ENCODE results near the gene DNPEP.

DNPEP gene

GRCh38 chr2:219358170-219359075 lies 29.3 kb downstream of the DNPEP start (continued):
- TF ChIP-seq ZNF580 (tag by site-specific recombination; IDR thresholded peaks at IDR 0.05), result no peak
- TF ChIP-seq ZNF549 (tag by site-specific recombination; IDR thresholded peaks at IDR 0.05), result no peak
- no peak for TF ChIP-seq ZNF701 (tag by site-specific recombination; IDR thresholded peaks at IDR 0.05)
- TF ChIP-seq PATZ1 (tag by site-specific recombination; IDR thresholded peaks at IDR 0.05), result no peak; the same call in 1 of the 2 replicates
- TF ChIP-seq, protein P1, sequence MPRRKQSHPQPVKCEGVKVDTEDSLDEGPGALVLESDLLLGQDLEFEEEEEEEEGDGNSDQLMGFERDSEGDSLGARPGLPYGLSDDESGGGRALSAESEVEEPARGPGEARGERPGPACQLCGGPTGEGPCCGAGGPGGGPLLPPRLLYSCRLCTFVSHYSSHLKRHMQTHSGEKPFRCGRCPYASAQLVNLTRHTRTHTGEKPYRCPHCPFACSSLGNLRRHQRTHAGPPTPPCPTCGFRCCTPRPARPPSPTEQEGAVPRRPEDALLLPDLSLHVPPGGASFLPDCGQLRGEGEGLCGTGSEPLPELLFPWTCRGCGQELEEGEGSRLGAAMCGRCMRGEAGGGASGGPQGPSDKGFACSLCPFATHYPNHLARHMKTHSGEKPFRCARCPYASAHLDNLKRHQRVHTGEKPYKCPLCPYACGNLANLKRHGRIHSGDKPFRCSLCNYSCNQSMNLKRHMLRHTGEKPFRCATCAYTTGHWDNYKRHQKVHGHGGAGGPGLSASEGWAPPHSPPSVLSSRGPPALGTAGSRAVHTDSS (tag by site-specific recombination; IDR thresholded peaks at IDR 0.05), result no peak
- peak; percentile 75 for TF ChIP-seq ZIC2 (tag by site-specific recombination; IDR thresholded peaks at IDR 0.05)
- no peak for TF ChIP-seq ZNF248 (tag by site-specific recombination; IDR thresholded peaks at IDR 0.05)
- no peak for TF ChIP-seq MEIS1 (CRISPR knock-in tag; IDR thresholded peaks at IDR 0.05; ENCODE audit: borderline replicate concordance)
- TF ChIP-seq GLIS2 (tag by site-specific recombination; IDR thresholded peaks at IDR 0.05), result peak; percentile 78
- no peak for TF ChIP-seq ZNF169 (tag by site-specific recombination; IDR thresholded peaks at IDR 0.05)
- TF ChIP-seq KLF9 (tag by site-specific recombination; IDR thresholded peaks at IDR 0.05; ENCODE audit: low read depth), result no peak
- peak; percentile 85; the same call in 1 of the 2 replicates for TF ChIP-seq ZNF449 (tag by site-specific recombination; IDR thresholded peaks at IDR 0.05)
- TF ChIP-seq MYNN (tag by site-specific recombination; IDR thresholded peaks at IDR 0.05; ENCODE audit: borderline replicate concordance), result no peak
- peak; percentile 69 for TF ChIP-seq ZBTB48 (tag by site-specific recombination; IDR thresholded peaks at IDR 0.05)
- no peak for TF ChIP-seq ZNF664 (tag by site-specific recombination; IDR thresholded peaks at IDR 0.05)
- no peak for TF ChIP-seq ZNF645 (tag by site-specific recombination; IDR thresholded peaks at IDR 0.05)
- no peak for TF ChIP-seq KLF16 (tag by site-specific recombination; IDR thresholded peaks at IDR 0.05)
- TF ChIP-seq ZNF561 (tag by site-specific recombination; IDR thresholded peaks at IDR 0.05; ENCODE audit: borderline replicate concordance), result no peak
- TF ChIP-seq ZNF768 (tag by site-specific recombination; IDR thresholded peaks at IDR 0.05), result no peak
- no peak for TF ChIP-seq ZNF121 (tag by site-specific recombination; IDR thresholded peaks at IDR 0.05)
- no peak for TF ChIP-seq TCF7L2 (IDR thresholded peaks at IDR 0.05; ENCODE audit: borderline replicate concordance, low read depth, low read length)
- TF ChIP-seq ZNF530 (tag by site-specific recombination; IDR thresholded peaks at IDR 0.05; ENCODE audit: low read depth), result no peak
- no peak for TF ChIP-seq ZNF596 (tag by site-specific recombination; IDR thresholded peaks at IDR 0.05)
- TF ChIP-seq SALL2 (tag by site-specific recombination; IDR thresholded peaks at IDR 0.05; ENCODE audit: borderline replicate concordance), result no peak
- no peak for TF ChIP-seq PBX3 (CRISPR knock-in tag; IDR thresholded peaks at IDR 0.05)
- no peak for TF ChIP-seq ZNF544 (tag by site-specific recombination; IDR thresholded peaks at IDR 0.05)
- 0 out of 2 replicates have a peak, but pooled peaks have one; percentile 26 for TF ChIP-seq ZBTB8A (tag by site-specific recombination; IDR thresholded peaks at IDR 0.05)
- TF ChIP-seq ZNF629 (tag by site-specific recombination; IDR thresholded peaks at IDR 0.05), result no peak
- TF ChIP-seq ZBTB6 (tag by site-specific recombination; IDR thresholded peaks at IDR 0.05), result no peak
- no peak for TF ChIP-seq SETDB1 (IDR thresholded peaks at IDR 0.05; ENCODE audit: insufficient read length, low read length)
- 0 out of 2 replicates have a peak, but pooled peaks have one; percentile 39 for TF ChIP-seq SP3 (tag by site-specific recombination; IDR thresholded peaks at IDR 0.05)
